ENCODE measurements around the gene PLA2R1.

PLA2R1 gene

DNA sequence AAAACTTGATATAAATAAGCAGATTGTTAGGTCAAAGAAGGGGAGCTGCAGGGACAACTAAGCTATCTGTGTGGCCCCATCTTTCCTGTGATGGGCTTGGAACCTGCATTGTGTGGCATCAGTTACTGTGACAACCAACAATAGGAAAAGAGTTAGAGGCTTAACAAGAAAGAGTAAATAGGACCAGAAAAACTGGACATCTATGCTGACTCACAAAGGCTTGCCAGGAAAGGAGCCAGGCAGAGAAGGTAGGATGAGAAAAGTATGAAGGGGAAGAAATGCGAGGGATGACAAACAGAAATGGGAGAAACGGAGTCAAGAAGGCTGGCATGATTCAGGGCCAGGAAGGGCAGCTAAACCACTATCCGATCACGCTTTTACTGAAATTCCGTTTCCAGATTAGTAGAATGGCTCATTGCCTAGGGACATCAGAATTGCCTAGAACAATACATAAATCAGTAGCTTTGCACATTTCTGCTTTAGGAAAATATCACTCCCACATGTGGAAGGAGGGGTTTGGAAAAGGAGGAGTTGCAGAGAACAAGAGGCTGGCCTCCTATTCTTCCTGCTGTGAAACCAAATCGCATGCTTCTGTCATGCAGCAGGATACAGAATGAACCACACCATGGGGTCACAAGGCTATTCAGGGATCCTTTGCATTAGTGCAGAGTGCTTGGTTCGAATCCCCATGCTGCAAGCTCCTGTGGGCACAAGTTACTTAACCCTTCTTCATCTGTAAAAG, 7.3 kb downstream of the PLA2R1 start:
- H3K36me3 ChIP-seq (replicated peaks) = no peaks in the 10 kb centered on the region
- TF ChIP-seq, protein P1, sequence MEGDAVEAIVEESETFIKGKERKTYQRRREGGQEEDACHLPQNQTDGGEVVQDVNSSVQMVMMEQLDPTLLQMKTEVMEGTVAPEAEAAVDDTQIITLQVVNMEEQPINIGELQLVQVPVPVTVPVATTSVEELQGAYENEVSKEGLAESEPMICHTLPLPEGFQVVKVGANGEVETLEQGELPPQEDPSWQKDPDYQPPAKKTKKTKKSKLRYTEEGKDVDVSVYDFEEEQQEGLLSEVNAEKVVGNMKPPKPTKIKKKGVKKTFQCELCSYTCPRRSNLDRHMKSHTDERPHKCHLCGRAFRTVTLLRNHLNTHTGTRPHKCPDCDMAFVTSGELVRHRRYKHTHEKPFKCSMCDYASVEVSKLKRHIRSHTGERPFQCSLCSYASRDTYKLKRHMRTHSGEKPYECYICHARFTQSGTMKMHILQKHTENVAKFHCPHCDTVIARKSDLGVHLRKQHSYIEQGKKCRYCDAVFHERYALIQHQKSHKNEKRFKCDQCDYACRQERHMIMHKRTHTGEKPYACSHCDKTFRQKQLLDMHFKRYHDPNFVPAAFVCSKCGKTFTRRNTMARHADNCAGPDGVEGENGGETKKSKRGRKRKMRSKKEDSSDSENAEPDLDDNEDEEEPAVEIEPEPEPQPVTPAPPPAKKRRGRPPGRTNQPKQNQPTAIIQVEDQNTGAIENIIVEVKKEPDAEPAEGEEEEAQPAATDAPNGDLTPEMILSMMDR (IDR thresholded peaks at IDR 0.05; ENCODE audit: low read depth, low read length, missing control alignments) = no peak
- H3K27me3 ChIP-seq (replicated peaks) = no peaks in the 10 kb centered on the region
- no peak overlapping the region for H3K4me3 ChIP-seq (ENCODE audit: low read depth, low read length)
- no peak overlapping the region for H3K27ac ChIP-seq
- DNase-seq = no peak
- in situ Hi-C loops (cut with HindIII; ENCODE audit: low pct_ligation_motif_present, low sequenced_read_pairs) = no loop called here

DNA sequence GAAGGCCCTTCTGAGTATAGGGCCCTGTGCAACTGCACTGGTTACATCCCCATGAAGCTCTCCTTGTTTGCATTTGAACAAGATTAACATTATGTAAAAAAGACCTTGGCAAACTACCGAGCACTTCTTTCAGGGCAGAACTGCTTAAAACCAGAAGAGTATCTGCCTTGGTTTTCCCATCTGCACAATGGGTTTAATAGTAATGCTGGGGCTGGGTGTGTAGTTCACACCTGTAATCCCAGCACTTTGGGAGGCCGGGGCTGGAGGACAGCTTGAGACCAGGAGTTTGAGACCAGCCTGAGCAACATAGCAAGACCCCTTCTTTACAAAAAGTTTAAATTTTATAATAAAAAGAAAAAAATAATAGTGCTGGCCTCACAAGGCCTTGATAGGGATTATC, 8.5 kb downstream of the PLA2R1 start:
- Histone ChIP-seq H3K4me3 (ENCODE audit: low read depth, low read length) (no peak overlapping the region), H3K36me3 (replicated peaks) (no peaks in the 10 kb centered on the region), H3K27me3 (replicated peaks) (no peaks in the 10 kb centered on the region), H3K27ac (no peak overlapping the region)
- no peak for DNase-seq
- TF ChIP-seq, protein P1 (IDR thresholded peaks at IDR 0.05; ENCODE audit: low read depth, low read length, missing control alignments) = no peak
- in situ Hi-C loops (cut with HindIII; ENCODE audit: low pct_ligation_motif_present, low sequenced_read_pairs) = no loop called here

DNA sequence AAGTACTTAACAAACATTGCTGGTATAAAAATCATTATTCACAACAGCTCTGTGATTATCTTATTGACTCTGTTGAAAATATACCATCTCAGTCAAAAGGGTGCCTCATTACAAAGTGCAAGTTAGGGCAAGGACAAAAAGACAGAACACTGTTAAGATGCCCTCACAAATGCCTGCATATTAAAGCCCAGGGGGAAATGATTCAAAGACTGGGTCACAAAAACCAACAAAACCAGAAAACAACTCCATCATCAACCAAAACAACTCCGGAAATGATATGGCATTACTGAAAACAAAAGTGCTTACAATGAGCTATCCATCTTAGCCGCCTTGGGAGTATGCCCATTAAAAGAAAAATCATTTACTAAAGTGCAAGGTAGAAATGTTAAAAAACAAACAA, 9.9 kb downstream of the PLA2R1 start:
- Histone ChIP-seq H3K27ac (no peak overlapping the region), H3K4me3 (ENCODE audit: low read depth, low read length) (no peak overlapping the region), H3K27me3 (replicated peaks) (no peaks in the 10 kb centered on the region), H3K36me3 (replicated peaks) (no peaks in the 10 kb centered on the region)
- DNase-seq = no peak
- in situ Hi-C loops (cut with HindIII; ENCODE audit: low pct_ligation_motif_present, low sequenced_read_pairs) = no loop called here
- TF ChIP-seq, protein P1 (IDR thresholded peaks at IDR 0.05; ENCODE audit: low read depth, low read length, missing control alignments) = no peak

DNA sequence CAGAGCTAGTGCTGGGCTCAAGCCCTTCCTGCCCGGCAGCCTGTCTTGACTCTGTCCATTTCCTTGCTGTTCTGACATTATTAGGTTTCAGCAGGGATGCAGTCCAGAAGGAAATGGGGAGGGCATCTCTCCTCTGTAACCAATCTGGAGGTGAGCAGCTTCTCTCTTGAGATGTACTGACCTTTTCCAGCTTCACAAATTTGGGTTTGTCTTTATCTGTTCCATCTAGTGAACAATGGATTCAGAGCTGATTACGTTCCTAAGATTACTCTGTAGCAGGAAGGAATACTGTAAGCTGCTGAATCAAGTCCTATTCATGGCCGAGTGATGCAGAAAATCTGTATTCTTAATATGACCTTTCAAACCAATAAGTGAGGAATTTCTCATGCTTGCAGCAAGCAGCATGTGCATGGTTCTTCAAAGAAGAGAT, 11.0 kb downstream of the PLA2R1 start:
- no peaks in the 10 kb centered on the region for H3K36me3 ChIP-seq (replicated peaks)

DNA sequence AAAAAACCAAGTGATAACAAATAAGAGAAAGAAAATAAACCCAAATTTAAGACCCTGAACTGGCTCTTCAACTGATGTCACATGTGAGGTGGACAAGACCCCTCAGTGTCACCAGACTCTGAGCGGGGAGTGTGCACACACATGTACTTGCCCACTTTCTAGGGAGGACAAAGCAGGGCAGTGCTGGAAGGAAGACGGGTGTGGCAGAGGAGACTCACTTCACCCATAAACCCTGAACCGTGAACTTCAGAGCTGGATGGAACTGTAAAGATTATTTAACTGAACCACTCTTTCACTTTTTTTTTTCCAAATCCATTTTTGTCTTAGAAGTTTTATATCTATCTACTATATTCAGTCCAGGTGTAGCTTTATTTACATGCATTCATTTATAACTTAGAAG, 12.3 kb downstream of the PLA2R1 start:
- Histone ChIP-seq H3K4me3 (ENCODE audit: low read depth, low read length) (no peak overlapping the region), H3K27ac (no peak overlapping the region), H3K27me3 (replicated peaks) (no peaks in the 10 kb centered on the region), H3K36me3 (replicated peaks) (no peaks in the 10 kb centered on the region)
- DNase-seq = no peak
- in situ Hi-C loops (cut with HindIII; ENCODE audit: low pct_ligation_motif_present, low sequenced_read_pairs) = no loop called here
- TF ChIP-seq, protein P1 (IDR thresholded peaks at IDR 0.05; ENCODE audit: low read depth, low read length, missing control alignments) = no peak

More for the DNA sequence above, 11.0 kb downstream of the PLA2R1 start:
- Histone ChIP-seq H3K27me3 (replicated peaks) (no peaks in the 10 kb centered on the region), H3K27ac (no peak overlapping the region), H3K4me3 (ENCODE audit: low read depth, low read length) (no peak overlapping the region)
- in situ Hi-C loops (cut with HindIII; ENCODE audit: low pct_ligation_motif_present, low sequenced_read_pairs) = no loop called here
- peak; percentile 20 for DNase-seq
- TF ChIP-seq, protein P1 (IDR thresholded peaks at IDR 0.05; ENCODE audit: low read depth, low read length, missing control alignments) = no peak

Measured in brain microvascular endothelial cell (primary cell).